GM12864 (cell line): Measurements from ENCODE around the gene HOXA4.

Experiments
- DNase-seq: peaks from one replicate; pipeline ENCODE4 v3.0.0-alpha.2; 2011; ENCODE audit warnings: low read depth
- H3K4me3 ChIP-seq: 2 replicates; pipeline ENCODE4 v1.5.1; 2011; ENCODE audit warnings: mild to moderate bottlenecking, low read depth, low read length, control low read depth
- CTCF ChIP-seq: IDR thresholded peaks from 2 replicates; pipeline ENCODE4 v1.5.1; 2011; ENCODE audit warnings: low read depth, mild to moderate bottlenecking, moderate library complexity, low read length, control low read depth, inconsistent platforms; ENCODE audit errors: missing control alignments

The HOXA4 gene

GRCh38 chr7:27154901-27155815 is 24.6 kb upstream of the HOXA4 start:
- TF ChIP-seq CTCF: no peak
- H3K4me3 ChIP-seq: no peak overlapping the region; the same call in 1 of the 2 replicates
- DNase-seq: no peak

- no peak overlapping the region for H3K4me3 ChIP-seq
- DNase-seq: no peak
- TF ChIP-seq CTCF: no peak
Measured at GRCh38 chr7:27154369-27154768, 23.8 kb upstream of the HOXA4 start.

- H3K4me3 ChIP-seq: no peak overlapping the region
- no peak for DNase-seq
- TF ChIP-seq CTCF: no peak
Measured at GRCh38 chr7:27153526-27153925, 23.0 kb upstream of the HOXA4 start.

- TF ChIP-seq CTCF: no peak
- DNase-seq: no peak
- H3K4me3 ChIP-seq: no peak overlapping the region
Measured at GRCh38 chr7:27152816-27153442, 22.4 kb upstream of the HOXA4 start.

GRCh38 chr7:27151931-27152815 is 21.6 kb upstream of the HOXA4 start, which contains the start of gene HOXA3:
HOXA3 (minus strand) TSS chr7:27152583; CDS start chr7:27110640, 41,943 bp downstream.
- no peak for TF ChIP-seq CTCF
- H3K4me3 ChIP-seq: no peak within 1 kb of the TSS
- no peak for DNase-seq

GRCh38 chr7:27151341-27151930 is 20.9 kb upstream of the HOXA4 start:
- H3K4me3 ChIP-seq: peak overlapping the region; percentile 1
- DNase-seq: no peak
- no peak for TF ChIP-seq CTCF
